Stomach smooth muscle (tissue), 2 donors: ENCODE results near the gene KDM7A.

ENCODE experiments used
- H3K27ac ChIP-seq: one replicate; pipeline ENCODE4 v1.7.0; 2013; ENCODE audit warnings: mild to moderate bottlenecking, low read length, inconsistent platforms
- H3K27me3 ChIP-seq, 2 donors: one replicate each; pipeline ENCODE4 v1.7.0; 2013; ENCODE audit warnings: low read length in 2 of 2; ENCODE audit not compliant: insufficient read depth in 2 of 2, control insufficient read depth in 1 of 2
- H3K36me3 ChIP-seq, 2 donors: one replicate each; pipeline ENCODE4 v1.7.0; 2013; ENCODE audit warnings: low read length in 2 of 2; ENCODE audit not compliant: control insufficient read depth in 2 of 2, insufficient read depth in 2 of 2
- H3K4me1 ChIP-seq: one replicate; pipeline ENCODE4 v1.7.0; 2013; ENCODE audit warnings: low read length; ENCODE audit not compliant: control insufficient read depth, insufficient read depth
- H3K4me3 ChIP-seq, 2 donors: one replicate each; pipeline ENCODE4 v1.7.0; 2013; ENCODE audit warnings: low read length in 2 of 2
- H3K9ac ChIP-seq, 2 donors: one replicate each; pipeline ENCODE4 v1.7.0; 2013; ENCODE audit warnings: low read length in 2 of 2, mild to moderate bottlenecking in 1 of 2
- H3K9me3 ChIP-seq, 2 donors: one replicate each; pipeline ENCODE4 v1.7.0; 2013; ENCODE audit warnings: low read length in 2 of 2; ENCODE audit not compliant: control insufficient read depth in 2 of 2
- donor health status: healthy.
- donor health status: Pancreatic carcinoma.

The KDM7A gene

DNA sequence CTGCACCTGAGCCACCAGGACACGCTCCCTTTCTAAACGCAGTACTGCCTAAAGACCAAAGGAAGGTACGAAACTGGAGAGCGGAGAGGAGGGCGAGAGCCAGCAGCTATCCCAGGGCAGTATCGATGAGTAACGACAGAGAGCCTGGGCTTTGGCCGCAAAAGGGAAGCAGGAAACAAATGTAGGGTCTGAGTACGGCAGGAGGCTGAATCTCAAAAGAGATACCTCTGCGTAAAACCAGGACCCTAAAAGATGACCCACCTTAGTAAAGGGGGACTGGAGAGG is 134.5 kb downstream of the KDM7A start:
- Histone ChIP-seq H3K27ac (no peak overlapping the region), H3K9me3 (no peaks in the 10 kb centered on the region), H3K27me3 (no peaks in the 10 kb centered on the region), H3K36me3 (peaks cover 30 to 33% of the 10 kb centered on the region in 2 donors), H3K4me3 (no peak overlapping the region), H3K9ac (no peak overlapping the region), H3K4me1 (no peaks in the 10 kb centered on the region)

DNA sequence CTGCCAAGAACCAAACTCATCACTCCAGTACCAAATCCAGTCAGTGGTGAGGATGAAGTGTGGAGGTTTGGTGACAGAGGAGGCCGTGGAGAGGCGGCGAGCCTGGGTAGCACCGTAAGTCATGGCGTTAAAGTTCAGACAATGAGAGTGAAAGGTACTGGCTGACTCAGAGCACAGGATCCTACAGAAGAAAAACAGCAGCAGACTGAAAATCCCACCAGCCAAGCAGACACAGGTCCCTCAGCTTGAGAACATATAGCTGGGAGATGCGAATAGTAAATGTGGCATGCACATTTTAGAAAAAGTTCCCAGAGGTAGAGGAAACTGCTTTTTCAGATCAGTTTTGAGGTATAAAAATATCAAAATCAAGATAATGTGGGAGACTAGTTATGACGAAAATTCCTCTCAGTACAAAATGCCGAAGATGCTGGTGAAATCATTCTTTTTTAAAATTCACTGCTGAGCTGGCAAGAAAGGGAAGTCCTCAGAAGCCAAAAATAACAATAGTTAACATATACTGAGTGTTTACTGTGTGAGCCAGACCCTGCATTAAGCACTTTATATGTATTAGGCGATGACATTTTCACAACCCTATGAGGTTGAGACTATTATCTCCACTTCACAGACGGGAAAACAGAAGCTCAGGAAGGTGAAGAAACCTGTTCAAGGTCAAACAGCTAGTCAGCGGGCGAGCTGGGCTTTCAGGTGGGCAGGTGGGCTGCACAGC is 135.0 kb downstream of the KDM7A start:
- H3K36me3 ChIP-seq: peaks cover 29 to 37% of the 10 kb centered on the region in 2 donors
- no peaks in the 10 kb centered on the region for H3K4me1 ChIP-seq
- H3K4me3 ChIP-seq: no peak overlapping the region
- no peak overlapping the region for H3K27ac ChIP-seq
- H3K9me3 ChIP-seq: no peaks in the 10 kb centered on the region
- H3K27me3 ChIP-seq: no peaks in the 10 kb centered on the region
- no peak overlapping the region for H3K9ac ChIP-seq

DNA sequence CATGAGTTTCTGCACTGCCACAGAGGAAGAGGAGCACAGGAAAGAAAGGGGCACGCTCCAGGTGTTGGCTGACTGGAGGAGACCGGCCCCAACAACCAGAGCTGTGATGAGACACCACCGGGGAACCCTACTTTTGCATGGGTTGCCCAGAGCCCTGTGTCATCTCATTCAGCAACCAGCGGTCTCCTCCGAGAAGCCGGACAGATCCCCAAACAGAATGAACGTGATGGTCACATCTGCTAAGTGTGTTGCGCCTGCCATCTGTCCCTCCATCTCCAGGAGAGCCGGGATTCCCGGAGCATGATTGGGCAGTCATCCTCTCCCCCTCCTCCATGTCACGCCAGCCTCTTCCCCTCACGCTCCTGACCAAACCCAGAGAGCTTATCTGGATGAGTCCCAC is 136.9 kb downstream of the KDM7A start:
- Histone ChIP-seq H3K9ac (no peak overlapping the region), H3K4me3 (no peak overlapping the region), H3K4me1 (peaks cover 2% of the 10 kb centered on the region), H3K9me3 (no peaks in the 10 kb centered on the region), H3K27me3 (no peaks in the 10 kb centered on the region), H3K27ac (no peak overlapping the region), H3K36me3 (peaks cover 21 to 40% of the 10 kb centered on the region in 2 donors)

DNA sequence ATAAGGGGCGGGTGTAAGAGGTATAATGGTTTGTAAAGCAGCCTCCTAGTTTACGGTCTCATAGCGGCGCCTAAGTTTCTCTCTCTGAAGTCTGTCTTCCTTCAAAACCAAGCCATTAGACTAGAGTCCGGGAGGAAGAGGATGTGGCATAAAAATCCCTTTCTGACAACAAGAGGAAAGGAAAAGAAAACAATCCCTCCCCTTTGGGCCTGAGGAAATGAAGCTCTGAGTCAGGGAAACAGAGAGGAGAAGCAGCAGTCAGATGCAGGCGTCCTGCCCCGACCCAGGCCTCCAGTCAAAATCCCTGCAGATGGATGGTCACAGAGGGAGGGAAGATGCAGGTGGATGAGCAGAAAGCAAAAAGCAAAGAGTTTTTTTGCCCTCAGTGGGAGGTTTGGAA is 137.7 kb downstream of the KDM7A start:
- no peak overlapping the region for H3K4me3 ChIP-seq
- no peaks in the 10 kb centered on the region for H3K9me3 ChIP-seq
- H3K4me1 ChIP-seq: peaks cover 2% of the 10 kb centered on the region
- H3K27ac ChIP-seq: no peak overlapping the region
- peaks cover 22 to 41% of the 10 kb centered on the region in 2 donors for H3K36me3 ChIP-seq
- H3K27me3 ChIP-seq: no peaks in the 10 kb centered on the region
- H3K9ac ChIP-seq: no peak overlapping the region

DNA sequence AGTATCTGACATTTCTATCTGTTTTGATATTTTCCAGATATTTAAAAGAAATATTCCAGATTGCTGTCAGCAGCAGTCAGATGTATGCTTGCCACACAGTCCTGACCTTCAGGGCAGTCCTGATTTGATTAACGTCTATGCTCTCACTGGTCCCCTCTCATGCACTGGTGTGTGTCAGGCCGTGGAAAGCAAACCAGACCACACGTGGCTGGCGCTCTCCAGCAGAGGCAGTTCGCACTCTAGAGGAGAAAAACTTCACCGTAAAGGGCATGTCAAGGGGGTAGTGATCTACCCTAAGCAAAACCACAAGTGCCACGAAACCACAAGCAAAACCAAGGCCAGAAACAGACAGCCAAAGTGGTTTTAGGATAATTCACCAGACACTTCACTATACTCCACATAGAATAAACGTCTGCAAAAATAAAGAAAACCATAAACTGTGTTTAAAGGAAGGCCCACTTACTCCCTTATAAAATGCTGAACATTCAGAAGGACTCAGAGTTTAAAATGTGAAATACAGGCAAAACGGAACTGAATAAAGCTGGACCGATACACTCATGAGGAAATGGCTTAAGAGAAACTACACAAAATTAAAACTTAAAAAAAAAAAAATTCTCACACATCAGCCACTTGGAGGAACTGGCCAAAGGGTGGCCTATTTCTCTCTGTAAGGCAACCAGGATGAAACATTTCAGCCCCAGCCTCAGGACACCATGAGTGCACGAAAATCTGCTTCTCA is 140.4 kb downstream of the KDM7A start:
- Histone ChIP-seq H3K4me3 (no peak overlapping the region), H3K9me3 (no peaks in the 10 kb centered on the region), H3K4me1 (peaks cover 2% of the 10 kb centered on the region), H3K27ac (no peak overlapping the region), H3K36me3 (peaks cover 30 to 43% of the 10 kb centered on the region in 2 donors), H3K9ac (no peak overlapping the region), H3K27me3 (no peaks in the 10 kb centered on the region)

DNA sequence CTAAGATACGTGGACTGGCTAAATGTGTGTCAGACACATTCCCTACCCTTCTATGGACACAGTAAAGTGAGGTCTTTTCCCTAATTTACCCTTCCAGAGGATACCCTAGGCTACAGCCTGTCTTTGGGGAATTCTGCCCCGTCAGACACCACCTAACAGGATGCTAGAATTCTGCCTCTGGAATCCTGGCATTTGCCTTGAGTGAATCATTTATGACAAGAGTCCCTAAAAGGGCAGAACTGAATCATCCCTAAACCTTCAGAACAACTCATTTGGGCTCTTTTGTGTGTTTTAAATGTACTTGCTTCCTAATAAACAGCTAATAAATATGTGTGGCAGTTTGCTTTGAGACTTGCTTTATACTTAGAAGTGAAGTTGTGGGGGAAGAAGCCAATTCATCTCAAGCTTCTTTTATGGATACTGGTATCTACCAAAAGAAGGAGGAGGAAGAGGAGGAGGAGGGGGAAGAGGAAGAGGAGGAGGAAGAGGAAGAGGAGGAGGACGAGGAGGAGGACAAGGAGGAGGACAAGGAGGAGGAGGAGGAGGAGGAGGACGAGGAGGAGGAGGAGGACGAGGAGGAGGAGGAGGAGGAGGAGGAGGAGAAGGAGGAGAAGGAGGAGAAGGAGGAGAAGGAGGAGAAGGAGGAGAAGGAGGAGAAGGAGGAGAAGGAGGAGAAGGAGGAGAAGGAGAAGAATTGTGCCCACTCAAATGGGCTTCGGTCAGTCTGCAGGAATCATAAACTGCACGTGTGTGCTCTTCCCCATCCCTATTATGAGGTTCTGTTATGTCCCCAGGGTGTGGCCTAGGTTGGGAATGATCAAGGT is 141.2 kb downstream of the KDM7A start:
- Histone ChIP-seq H3K9ac (no peak overlapping the region), H3K4me3 (no peak overlapping the region), H3K27ac (no peak overlapping the region), H3K4me1 (peaks cover 2% of the 10 kb centered on the region), H3K27me3 (no peaks in the 10 kb centered on the region), H3K9me3 (no peaks in the 10 kb centered on the region), H3K36me3 (peaks cover 30 to 37% of the 10 kb centered on the region in 2 donors)
